Fibroblast of lung (primary cell): Measurements from ENCODE around the gene CCDC14.

ENCODE experiments used
- CTCF ChIP-seq, 2 donors: IDR thresholded peaks in 1 of 2; conservative IDR thresholded peaks in 1 of 2; 1 replicate in 1 of 2; 2 replicates in 1 of 2; pipeline ENCODE4 v1.5.1; 2011 to 2012; ENCODE audit warnings: low read length in 2 of 2, control low read depth in 1 of 2, inconsistent platforms in 1 of 2, low read depth in 1 of 2, mild to moderate bottlenecking in 1 of 2
- EZH2 ChIP-seq: IDR thresholded peaks from 2 replicates; pipeline ENCODE4 v1.5.1; 2012; ENCODE audit warnings: low read length, control low read depth, mild to moderate bottlenecking; ENCODE audit errors: missing control alignments

GRCh38 chr3:123884203-123884831, 76.7 kb downstream of the CCDC14 start, which contains the start of gene MYLK:
- TF ChIP-seq CTCF (conservative IDR thresholded peaks at IDR 0.05 in 1 of 2, IDR thresholded peaks at IDR 0.05 in 1 of 2; ENCODE audit: low read depth in 1 of 2, low read length in 2 of 2) (no peak), EZH2 (no peak)
